HG02763 (cell line): ENCODE results near the gene EVPLL.
"Not testable (repeated sequence)": the region's sequence is repeated elsewhere in the genome, so short reads cannot be mapped to it uniquely, and the experiment has no call there.

Experiments
- ATAC-seq: cut with Tn5 transposase; IDR thresholded peaks from one replicate; pipeline ENCODE4 v1.9.1; 2021; ENCODE audit warnings: mild to moderate bottlenecking, moderate library complexity; ENCODE audit not compliant: unreplicated experiment

EVPLL gene

GRCh38 chr17:18377437-18378204 is at the start of gene EVPLL:
TSS of gene EVPLL (plus strand) at chr17:18377778. CDS start at chr17:18380938, 3,160 bp downstream.
- no peak for ATAC-seq

GRCh38 chr17:18328643-18329204 is 48.9 kb upstream of the EVPLL start:
- ATAC-seq = no peak

- ATAC-seq = no peak
These were observed 45.7 kb upstream of the EVPLL start for GRCh38 chr17:18331879-18332278.

- no peak for ATAC-seq
These were observed 44.6 kb upstream of the EVPLL start for GRCh38 chr17:18332909-18333489.

GRCh38 chr17:18338158-18338557 is 39.4 kb upstream of the EVPLL start:
- not testable (repeated sequence) for ATAC-seq

GRCh38 chr17:18339933-18340332 is 37.6 kb upstream of the EVPLL start:
- ATAC-seq = no peak

- no peak for ATAC-seq
These were observed 33.6 kb upstream of the EVPLL start for GRCh38 chr17:18344021-18344420.

- no peak for ATAC-seq
These were observed 24.0 kb upstream of the EVPLL start for GRCh38 chr17:18353541-18353940.

- no peak for ATAC-seq
These were observed 21.0 kb upstream of the EVPLL start for GRCh38 chr17:18356624-18357023.

- ATAC-seq = no peak
These were observed 17.1 kb upstream of the EVPLL start for GRCh38 chr17:18360518-18360917.

GRCh38 chr17:18361837-18362697 is 15.5 kb upstream of the EVPLL start:
- no peak for ATAC-seq

- no peak for ATAC-seq
These were observed 14.9 kb upstream of the EVPLL start for GRCh38 chr17:18362698-18363100.

GRCh38 chr17:18363101-18364049 is 14.2 kb upstream of the EVPLL start, which contains the start of gene SHMT1:
TSS of gene SHMT1 (minus strand) at chr17:18363550. CDS start at chr17:18355981, 7,569 bp downstream.
- peak; percentile 99 for ATAC-seq

- ATAC-seq = no peak
These were observed 13.4 kb upstream of the EVPLL start for GRCh38 chr17:18364166-18364565.

- ATAC-seq = no peak
These were observed 8.6 kb upstream of the EVPLL start for GRCh38 chr17:18368946-18369345.

GRCh38 chr17:18370761-18371160 is 6.8 kb upstream of the EVPLL start:
- no peak for ATAC-seq

- ATAC-seq = no peak
These were observed 6.1 kb upstream of the EVPLL start for GRCh38 chr17:18371455-18371854.

GRCh38 chr17:18373181-18373580 is 4.4 kb upstream of the EVPLL start:
- not testable (repeated sequence) for ATAC-seq

- no peak for ATAC-seq
These were observed 3.4 kb upstream of the EVPLL start for GRCh38 chr17:18374216-18374615.

GRCh38 chr17:18378205-18378505 is 577 bp downstream of the EVPLL start:
- no peak for ATAC-seq
